ENCODE data around the gene KRT36.
A peak's percentile ranks its signal among the peaks of the same experiment; 100 is the strongest.

The KRT36 gene

GRCh38 chr17:41519501-41520224, 30.0 kb upstream of the KRT36 start:
- 0 out of 2 replicates have a peak, but pooled peaks have one; percentile 62 for TF ChIP-seq JUND (IDR thresholded peaks at IDR 0.05; ENCODE audit: low read depth)
- DNase-seq (ENCODE audit: low read depth in 1 of 2, low spot score in 1 of 2): peak in 1 of 2 experiments; percentile 92
- in situ Hi-C loops (cut with HindIII; ENCODE audit: low pct_unique_long_range_greater_than_20kb, low sequenced_read_pairs): no loop called here

GRCh38 chr17:41518789-41519449, 29.2 kb upstream of the KRT36 start, which contains the start of gene KRT15:
Gene KRT15, minus strand, starts transcription at chr17:41518890. Its CDS starts 63 bp downstream, at chr17:41518827.
- peak; percentile 25; the same call in 1 of the 2 replicates for TF ChIP-seq JUND (IDR thresholded peaks at IDR 0.05; ENCODE audit: low read depth)
- in situ Hi-C loops (cut with HindIII; ENCODE audit: low pct_unique_long_range_greater_than_20kb, low sequenced_read_pairs): no loop called here
- DNase-seq (ENCODE audit: low read depth in 1 of 2, low spot score in 1 of 2): peak in 1 of 2 experiments; percentile 83

GRCh38 chr17:41518031-41518430, 28.3 kb upstream of the KRT36 start:
- in situ Hi-C loops (cut with HindIII; ENCODE audit: low pct_unique_long_range_greater_than_20kb, low sequenced_read_pairs): no loop called here
- peak in 1 of 2 experiments; percentile 51 for DNase-seq (ENCODE audit: low read depth in 1 of 2, low spot score in 1 of 2)
- no peak for TF ChIP-seq JUND (IDR thresholded peaks at IDR 0.05; ENCODE audit: low read depth)

GRCh38 chr17:41516830-41517283, 27.1 kb upstream of the KRT36 start:
- DNase-seq (ENCODE audit: low read depth in 1 of 2, low spot score in 1 of 2): no peak
- in situ Hi-C loops (cut with HindIII; ENCODE audit: low pct_unique_long_range_greater_than_20kb, low sequenced_read_pairs): no loop called here
- TF ChIP-seq JUND (IDR thresholded peaks at IDR 0.05; ENCODE audit: low read depth): no peak

GRCh38 chr17:41516147-41516829, 26.6 kb upstream of the KRT36 start:
- in situ Hi-C loops (cut with HindIII; ENCODE audit: low pct_unique_long_range_greater_than_20kb, low sequenced_read_pairs): no loop called here
- no peak for TF ChIP-seq JUND (IDR thresholded peaks at IDR 0.05; ENCODE audit: low read depth)
- no peak for DNase-seq (ENCODE audit: low read depth in 1 of 2, low spot score in 1 of 2)

- TF ChIP-seq JUND (IDR thresholded peaks at IDR 0.05; ENCODE audit: low read depth): no peak
- in situ Hi-C loops (cut with HindIII; ENCODE audit: low pct_unique_long_range_greater_than_20kb, low sequenced_read_pairs): no loop called here
- peak in 1 of 2 experiments; percentile 50 for DNase-seq (ENCODE audit: low read depth in 1 of 2, low spot score in 1 of 2)
These were observed 23.4 kb upstream of the KRT36 start for GRCh38 chr17:41513168-41513547.

GRCh38 chr17:41512546-41513167, 22.9 kb upstream of the KRT36 start:
- in situ Hi-C loops (cut with HindIII; ENCODE audit: low pct_unique_long_range_greater_than_20kb, low sequenced_read_pairs): no loop called here
- peak in 1 of 2 experiments; percentile 52 for DNase-seq (ENCODE audit: low read depth in 1 of 2, low spot score in 1 of 2)
- TF ChIP-seq JUND (IDR thresholded peaks at IDR 0.05; ENCODE audit: low read depth): no peak

- TF ChIP-seq JUND (IDR thresholded peaks at IDR 0.05; ENCODE audit: low read depth): no peak
- in situ Hi-C loops (cut with HindIII; ENCODE audit: low pct_unique_long_range_greater_than_20kb, low sequenced_read_pairs): no loop called here
- DNase-seq (ENCODE audit: low read depth in 1 of 2, low spot score in 1 of 2): peak in 1 of 2 experiments; percentile 84
These were observed 22.0 kb upstream of the KRT36 start for GRCh38 chr17:41511716-41512115.

GRCh38 chr17:41511116-41511515, 21.4 kb upstream of the KRT36 start:
- peak in 1 of 2 experiments; percentile 84 for DNase-seq (ENCODE audit: low read depth in 1 of 2, low spot score in 1 of 2)
- in situ Hi-C loops (cut with HindIII; ENCODE audit: low pct_unique_long_range_greater_than_20kb, low sequenced_read_pairs): no loop called here
- TF ChIP-seq JUND (IDR thresholded peaks at IDR 0.05; ENCODE audit: low read depth): no peak

- in situ Hi-C loops (cut with HindIII; ENCODE audit: low pct_unique_long_range_greater_than_20kb, low sequenced_read_pairs): no loop called here
- no peak for TF ChIP-seq JUND (IDR thresholded peaks at IDR 0.05; ENCODE audit: low read depth)
- peak in 1 of 2 experiments; percentile 82 for DNase-seq (ENCODE audit: low read depth in 1 of 2, low spot score in 1 of 2)
These were observed 20.7 kb upstream of the KRT36 start for GRCh38 chr17:41510251-41511065.

GRCh38 chr17:41507315-41507880, 17.7 kb upstream of the KRT36 start:
- DNase-seq (ENCODE audit: low read depth in 1 of 2, low spot score in 1 of 2): peak in 1 of 2 experiments; percentile 76
- in situ Hi-C loops (cut with HindIII; ENCODE audit: low pct_unique_long_range_greater_than_20kb, low sequenced_read_pairs): no loop called here
- TF ChIP-seq JUND (IDR thresholded peaks at IDR 0.05; ENCODE audit: low read depth): no peak
